Frontal cortex (tissue), 4 donors: ENCODE results near the gene POC5. TPM values are rescaled to one million over a fixed set of nuclear protein-coding genes. Genes with fewer than 3 reads are reported as not detected.
A peak's percentile ranks its signal among the peaks of the same experiment; 100 is the strongest.

Source experiments
- DNase-seq, 2 donors: peaks; one replicate each; pipeline ENCODE4 v3.0.0; 2012; ENCODE audit warnings: low spot score in 2 of 2
- FAIRE-seq: peaks from 2 replicates; lab custom pipeline; 2012; peaks lifted over from hg19 to GRCh38; lab: Jason Lieb, UNC
- total RNA-seq: library from RNA; depleted of rRNA; stranded (reverse); fragments of >200 nt; gene quantifications from one replicate; pipeline ENCODE4 v1.2.3, GENCODE V29; 2014
- donor health status: control.
- donor health status: control.
- donor health status: control.

The POC5 gene
- total RNA-seq, 1 donor from 2014 or later = 13.0 TPM

GRCh38 chr5:75664979-75665378 is 52.3 kb downstream of the POC5 start:
- DNase-seq = no peak

GRCh38 chr5:75663579-75664284 is 53.5 kb downstream of the POC5 start:
- no peak for FAIRE-seq

More at GRCh38 chr5:75664979-75665378, 52.3 kb downstream of the POC5 start:
- FAIRE-seq = no peak

GRCh38 chr5:75662061-75662460 is 55.2 kb downstream of the POC5 start:
- FAIRE-seq (no peak), DNase-seq (no peak)

More at GRCh38 chr5:75663579-75664284, 53.5 kb downstream of the POC5 start:
- no peak for DNase-seq

GRCh38 chr5:75660678-75661465 is 56.4 kb downstream of the POC5 start:
- DNase-seq = no peak
- no peak for FAIRE-seq

GRCh38 chr5:75659791-75660450 is 57.3 kb downstream of the POC5 start:
- DNase-seq (no peak), FAIRE-seq (no peak)

GRCh38 chr5:75656311-75657003 is 60.8 kb downstream of the POC5 start:
- FAIRE-seq (no peak), DNase-seq (peak in 1 of 2 donors; percentile 13)

GRCh38 chr5:75654693-75655295 is 62.4 kb downstream of the POC5 start:
- DNase-seq (no peak), FAIRE-seq (no peak)

- DNase-seq (no peak), FAIRE-seq (no peak)
Observed at GRCh38 chr5:75653521-75653920, 63.7 kb downstream of the POC5 start.

GRCh38 chr5:75651575-75652238 is 65.5 kb downstream of the POC5 start:
- FAIRE-seq (no peak), DNase-seq (no peak)

- DNase-seq (no peak), FAIRE-seq (no peak)
Observed at GRCh38 chr5:75648712-75649111, 68.5 kb downstream of the POC5 start.

GRCh38 chr5:75640826-75641225 is 76.4 kb downstream of the POC5 start:
- FAIRE-seq (no peak), DNase-seq (no peak)

- no peak for FAIRE-seq
- no peak for DNase-seq
Observed at GRCh38 chr5:75640395-75640794, 76.8 kb downstream of the POC5 start.

- FAIRE-seq (no peak), DNase-seq (no peak)
Observed at GRCh38 chr5:75639535-75640311, 77.5 kb downstream of the POC5 start.

- DNase-seq (no peak), FAIRE-seq (no peak)
Observed at GRCh38 chr5:75637949-75638348, 79.3 kb downstream of the POC5 start.

- FAIRE-seq = no peak
Observed at GRCh38 chr5:75632321-75632720, 84.9 kb downstream of the POC5 start.

GRCh38 chr5:75630875-75631274 is 86.4 kb downstream of the POC5 start:
- FAIRE-seq (no peak), DNase-seq (no peak)

More at GRCh38 chr5:75632321-75632720, 84.9 kb downstream of the POC5 start:
- no peak for DNase-seq

- DNase-seq = no peak
- FAIRE-seq = no peak
Observed at GRCh38 chr5:75627801-75628200, 89.4 kb downstream of the POC5 start.

- DNase-seq (no peak), FAIRE-seq (no peak)
Observed at GRCh38 chr5:75626959-75627358, 90.3 kb downstream of the POC5 start.
